ENCODE measurements around the gene GTF2F2. TPM values are rescaled to one million over a fixed set of nuclear protein-coding genes. Genes with fewer than 3 reads are reported as not detected.

GTF2F2 gene
- polyA plus RNA-seq, 2 of the 4 experiments (the other 2 are of a cell fraction) = 21.0 to 30.0 TPM

DNA sequence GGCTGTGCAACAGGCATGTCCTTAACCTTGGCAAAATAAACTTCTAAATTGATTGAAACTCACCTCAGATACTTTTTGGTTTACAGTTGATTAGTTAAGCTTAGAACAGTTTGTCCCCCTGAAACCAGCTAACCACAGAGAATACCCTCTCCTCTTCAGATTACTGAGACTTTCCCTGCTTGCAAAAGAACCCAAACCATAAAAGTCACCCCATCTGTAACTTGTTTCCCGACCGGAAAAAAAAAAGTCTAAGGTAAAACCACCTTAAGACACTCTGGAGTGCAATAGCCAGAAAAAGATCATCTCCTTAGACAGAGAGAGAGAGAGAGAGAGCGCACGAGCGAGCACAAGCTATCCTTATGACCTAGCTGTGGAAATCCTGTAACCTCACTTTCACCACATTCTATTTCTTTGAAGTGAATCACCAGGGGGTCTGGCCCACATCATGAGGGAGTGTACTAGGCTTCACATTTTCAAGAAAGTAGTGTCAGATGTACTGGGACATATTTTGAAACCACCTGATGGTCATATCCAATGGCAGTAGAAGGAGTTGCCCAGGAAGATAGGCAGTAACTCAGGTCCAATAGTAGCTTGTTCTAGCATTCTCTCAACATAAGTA, 11.1 kb upstream of the GTF2F2 start:
- Histone ChIP-seq H3K9me3 (no peaks in the 10 kb centered on the region), H3K4me1 (no peaks in the 10 kb centered on the region), H3K4me3 (no peak overlapping the region), H3K4me2 (no peak overlapping the region), H3K27ac (no peak overlapping the region)
- DNase-seq (ENCODE audit: low read depth in 1 of 2, low spot score in 1 of 2) (no peak), FAIRE-seq (no peak), ATAC-seq (no peak)
- ChIA-PET CTCF (interaction anchor here (1.6 to 2.8 kb wide), 2 partner anchors 61 to 172 kb away, joined by 3 to 6 read pairs; no protein-coding TSS in a partner anchor), POLR2A (no interaction called here)
- WGBS (ENCODE audit: missing lambda C conversion rate) = 79% methylated on average over 5 of the region's 5 CpGs
- TF ChIP-seq NFE2L2 (conservative IDR thresholded peaks at IDR 0.05; ENCODE audit: low read length) (no peak), MYC (IDR thresholded peaks at IDR 0.05; ENCODE audit: borderline replicate concordance, low read length) (no peak), HDAC2 (IDR thresholded peaks at IDR 0.05) (no peak), FOXS1 (CRISPR knock-in tag; IDR thresholded peaks at IDR 0.05) (no peak), FOSL2 (IDR thresholded peaks at IDR 0.05) (no peak), FOSL2 (CRISPR knock-in tag; IDR thresholded peaks at IDR 0.05) (no peak), CBX8 (IDR thresholded peaks at IDR 0.05) (no peak), NPAS2 (CRISPR knock-in tag; IDR thresholded peaks at IDR 0.05; ENCODE audit: borderline replicate concordance) (no peak), EP300 (IDR thresholded peaks at IDR 0.05) (no peak), CEBPB (IDR thresholded peaks at IDR 0.05) (no peak), KDM5A (IDR thresholded peaks at IDR 0.05) (no peak), EHMT2 (IDR thresholded peaks at IDR 0.05; ENCODE audit: low read depth) (no peak), RNF2 (IDR thresholded peaks at IDR 0.05; ENCODE audit: borderline replicate concordance, low read depth) (no peak), ELK1 (IDR thresholded peaks at IDR 0.05; ENCODE audit: low read depth, low read length) (no peak), RFX5 (IDR thresholded peaks at IDR 0.05) (no peak), HOXA7 (CRISPR knock-in tag; IDR thresholded peaks at IDR 0.05) (no peak), JUNB (IDR thresholded peaks at IDR 0.05) (no peak), CHD2 (IDR thresholded peaks at IDR 0.05; ENCODE audit: low read length, partially characterized antibody) (no peak), HOXB5 (CRISPR knock-in tag; IDR thresholded peaks at IDR 0.05) (no peak)
- TF ChIP-seq, protein P1, sequence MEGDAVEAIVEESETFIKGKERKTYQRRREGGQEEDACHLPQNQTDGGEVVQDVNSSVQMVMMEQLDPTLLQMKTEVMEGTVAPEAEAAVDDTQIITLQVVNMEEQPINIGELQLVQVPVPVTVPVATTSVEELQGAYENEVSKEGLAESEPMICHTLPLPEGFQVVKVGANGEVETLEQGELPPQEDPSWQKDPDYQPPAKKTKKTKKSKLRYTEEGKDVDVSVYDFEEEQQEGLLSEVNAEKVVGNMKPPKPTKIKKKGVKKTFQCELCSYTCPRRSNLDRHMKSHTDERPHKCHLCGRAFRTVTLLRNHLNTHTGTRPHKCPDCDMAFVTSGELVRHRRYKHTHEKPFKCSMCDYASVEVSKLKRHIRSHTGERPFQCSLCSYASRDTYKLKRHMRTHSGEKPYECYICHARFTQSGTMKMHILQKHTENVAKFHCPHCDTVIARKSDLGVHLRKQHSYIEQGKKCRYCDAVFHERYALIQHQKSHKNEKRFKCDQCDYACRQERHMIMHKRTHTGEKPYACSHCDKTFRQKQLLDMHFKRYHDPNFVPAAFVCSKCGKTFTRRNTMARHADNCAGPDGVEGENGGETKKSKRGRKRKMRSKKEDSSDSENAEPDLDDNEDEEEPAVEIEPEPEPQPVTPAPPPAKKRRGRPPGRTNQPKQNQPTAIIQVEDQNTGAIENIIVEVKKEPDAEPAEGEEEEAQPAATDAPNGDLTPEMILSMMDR (IDR thresholded peaks at IDR 0.05) = no peak

DNA sequence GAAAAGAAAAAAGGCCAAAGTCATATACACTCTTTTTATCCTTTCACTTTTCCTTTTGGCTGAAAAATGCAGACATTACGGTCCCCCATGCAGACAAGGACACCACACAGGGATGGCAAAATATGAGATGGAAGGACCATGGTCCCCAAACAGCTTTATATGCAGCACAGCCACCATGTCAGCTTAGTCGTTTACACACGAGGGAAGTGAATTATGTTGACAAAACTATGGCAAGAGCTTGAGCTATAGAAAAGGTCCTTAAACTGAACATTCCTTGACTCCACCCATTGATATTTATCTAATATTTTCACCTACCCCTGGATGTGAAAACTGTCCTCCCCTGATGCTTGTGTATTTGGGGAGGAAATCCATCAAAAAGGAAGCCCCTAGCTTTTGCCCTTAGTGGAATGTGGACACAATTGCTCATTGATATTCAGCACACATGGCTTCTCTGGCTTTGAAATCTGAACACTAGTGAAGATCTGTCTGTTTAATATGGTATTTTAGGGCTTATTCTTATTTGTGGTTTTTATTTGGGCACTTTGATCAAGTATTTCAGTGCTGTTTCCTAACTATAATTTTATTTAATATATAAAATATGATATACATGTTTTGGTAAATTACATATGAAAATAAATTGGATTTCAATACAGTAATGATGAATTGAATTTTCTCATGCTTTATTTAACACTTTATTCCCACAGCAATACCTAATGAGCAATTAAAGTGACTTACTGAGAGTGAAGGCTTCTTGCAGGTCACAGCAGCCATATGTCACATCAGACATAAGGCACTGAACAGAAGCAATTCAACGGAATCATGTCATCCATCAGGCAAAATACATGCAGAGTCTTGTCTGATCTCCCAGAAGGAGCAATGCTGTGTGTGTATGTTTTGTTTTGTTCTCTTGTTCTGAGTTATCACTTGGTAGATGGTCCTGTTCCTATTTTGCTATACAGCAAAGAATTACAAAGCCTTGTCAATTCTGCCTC, 6.8 kb upstream of the GTF2F2 start:
- ATAC-seq (no peak), FAIRE-seq (no peak), DNase-seq (ENCODE audit: low read depth in 1 of 2, low spot score in 1 of 2) (no peak)
- no peaks in the 10 kb centered on the region for H3K4me1 ChIP-seq
- H3K27ac ChIP-seq = no peak overlapping the region
- H3K9me3 ChIP-seq = no peaks in the 10 kb centered on the region
- ChIA-PET CTCF (interaction anchor here (0.8 kb wide), 1 partner anchor 76 kb away, joined by 5 read pairs; no protein-coding TSS in a partner anchor), POLR2A (no interaction called here)
- no peak overlapping the region for H3K4me3 ChIP-seq
- 57% methylated on average over 4 of the region's 4 CpGs for WGBS (ENCODE audit: missing lambda C conversion rate)
- H3K4me2 ChIP-seq = no peak overlapping the region
- TF ChIP-seq, protein P2, sequence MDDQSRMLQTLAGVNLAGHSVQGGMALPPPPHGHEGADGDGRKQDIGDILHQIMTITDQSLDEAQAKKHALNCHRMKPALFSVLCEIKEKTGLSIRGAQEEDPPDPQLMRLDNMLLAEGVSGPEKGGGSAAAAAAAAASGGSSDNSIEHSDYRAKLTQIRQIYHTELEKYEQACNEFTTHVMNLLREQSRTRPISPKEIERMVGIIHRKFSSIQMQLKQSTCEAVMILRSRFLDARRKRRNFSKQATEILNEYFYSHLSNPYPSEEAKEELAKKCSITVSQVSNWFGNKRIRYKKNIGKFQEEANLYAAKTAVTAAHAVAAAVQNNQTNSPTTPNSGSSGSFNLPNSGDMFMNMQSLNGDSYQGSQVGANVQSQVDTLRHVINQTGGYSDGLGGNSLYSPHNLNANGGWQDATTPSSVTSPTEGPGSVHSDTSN (IDR thresholded peaks at IDR 0.05) = no peak
- TF ChIP-seq NFE2L2 (conservative IDR thresholded peaks at IDR 0.05; ENCODE audit: low read length) = no peak
- TF ChIP-seq ZC3H11A (IDR thresholded peaks at IDR 0.05) = no peak
- TF ChIP-seq FOSB (CRISPR knock-in tag; IDR thresholded peaks at IDR 0.05) = no peak
- TF ChIP-seq NR3C1 (IDR thresholded peaks at IDR 0.05) = no peak
- no peak for TF ChIP-seq RNF2 (IDR thresholded peaks at IDR 0.05; ENCODE audit: borderline replicate concordance, low read depth)
- TF ChIP-seq REST (IDR thresholded peaks at IDR 0.05) = no peak
- TF ChIP-seq ZNF302 (CRISPR knock-in tag; IDR thresholded peaks at IDR 0.05) = no peak
- no peak for TF ChIP-seq MAZ (IDR thresholded peaks at IDR 0.05; ENCODE audit: borderline replicate concordance, low read depth, low read length)
- TF ChIP-seq, protein P3, sequence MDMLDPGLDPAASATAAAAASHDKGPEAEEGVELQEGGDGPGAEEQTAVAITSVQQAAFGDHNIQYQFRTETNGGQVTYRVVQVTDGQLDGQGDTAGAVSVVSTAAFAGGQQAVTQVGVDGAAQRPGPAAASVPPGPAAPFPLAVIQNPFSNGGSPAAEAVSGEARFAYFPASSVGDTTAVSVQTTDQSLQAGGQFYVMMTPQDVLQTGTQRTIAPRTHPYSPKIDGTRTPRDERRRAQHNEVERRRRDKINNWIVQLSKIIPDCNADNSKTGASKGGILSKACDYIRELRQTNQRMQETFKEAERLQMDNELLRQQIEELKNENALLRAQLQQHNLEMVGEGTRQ (IDR thresholded peaks at IDR 0.05) = no peak
- no peak for TF ChIP-seq CHD2 (IDR thresholded peaks at IDR 0.05; ENCODE audit: low read length, partially characterized antibody)

Measured in A549 (cell line).